ENCODE data around the gene GPC6.

- no peak for TF ChIP-seq CTCF (IDR thresholded peaks at IDR 0.05; ENCODE audit: insufficient read depth, low read length, poor library complexity, severe bottlenecking)
- TF ChIP-seq EZH2phosphoT487 (conservative IDR thresholded peaks at IDR 0.05; ENCODE audit: low read length): no peak
Measured at GRCh38 chr13:94121686-94122085, 895.1 kb downstream of the GPC6 start.
